IMR-90 (cell line): ENCODE results near the gene NPR2.

ENCODE experiments used
- RAD21 ChIP-seq: IDR thresholded peaks from 2 replicates; pipeline ENCODE4 v1.6.1; 2012; ENCODE audit warnings: low read length, improper control_type of control experiment
- TF ChIP-seq, protein P1 (sequence below): conservative IDR thresholded peaks from 2 replicates; pipeline ENCODE4 v1.5.1; 2012; ENCODE audit warnings: mild to moderate bottlenecking, low read depth, low read length, improper control_type of control experiment

GRCh38 chr9:35771943-35772342 is 19.4 kb upstream of the NPR2 start:
- TF ChIP-seq, protein P1, sequence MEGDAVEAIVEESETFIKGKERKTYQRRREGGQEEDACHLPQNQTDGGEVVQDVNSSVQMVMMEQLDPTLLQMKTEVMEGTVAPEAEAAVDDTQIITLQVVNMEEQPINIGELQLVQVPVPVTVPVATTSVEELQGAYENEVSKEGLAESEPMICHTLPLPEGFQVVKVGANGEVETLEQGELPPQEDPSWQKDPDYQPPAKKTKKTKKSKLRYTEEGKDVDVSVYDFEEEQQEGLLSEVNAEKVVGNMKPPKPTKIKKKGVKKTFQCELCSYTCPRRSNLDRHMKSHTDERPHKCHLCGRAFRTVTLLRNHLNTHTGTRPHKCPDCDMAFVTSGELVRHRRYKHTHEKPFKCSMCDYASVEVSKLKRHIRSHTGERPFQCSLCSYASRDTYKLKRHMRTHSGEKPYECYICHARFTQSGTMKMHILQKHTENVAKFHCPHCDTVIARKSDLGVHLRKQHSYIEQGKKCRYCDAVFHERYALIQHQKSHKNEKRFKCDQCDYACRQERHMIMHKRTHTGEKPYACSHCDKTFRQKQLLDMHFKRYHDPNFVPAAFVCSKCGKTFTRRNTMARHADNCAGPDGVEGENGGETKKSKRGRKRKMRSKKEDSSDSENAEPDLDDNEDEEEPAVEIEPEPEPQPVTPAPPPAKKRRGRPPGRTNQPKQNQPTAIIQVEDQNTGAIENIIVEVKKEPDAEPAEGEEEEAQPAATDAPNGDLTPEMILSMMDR, result no peak
- no peak for TF ChIP-seq RAD21
